Activated CD4-positive, alpha-beta T cell treated with anti-CD3 and anti-CD28 coated beads, Interleukin-2, Interleukin-4, amounts not matched to agents 100 ng/mL and 50 ng/mL, durations not matched to agents 16 hours and 8 hours (primary cell): Measurements from ENCODE around the gene SYCE1.
A peak's percentile ranks its signal among the peaks of the same experiment; 100 is the strongest.
"Not testable (repeated sequence)": the region's sequence is repeated elsewhere in the genome, so short reads cannot be mapped to it uniquely, and the experiment has no call there.

ENCODE experiments used
- DNase-seq: peaks from one replicate; pipeline ENCODE4 v3.0.0-alpha.2; 2020; ENCODE audit warnings: low spot score

Gene SYCE1

GRCh38 chr10:133557381-133557780 is 8.0 kb downstream of the SYCE1 start:
- no peak for DNase-seq

- no peak for DNase-seq
Measured at GRCh38 chr10:133555521-133555920, 9.9 kb downstream of the SYCE1 start.

DNA sequence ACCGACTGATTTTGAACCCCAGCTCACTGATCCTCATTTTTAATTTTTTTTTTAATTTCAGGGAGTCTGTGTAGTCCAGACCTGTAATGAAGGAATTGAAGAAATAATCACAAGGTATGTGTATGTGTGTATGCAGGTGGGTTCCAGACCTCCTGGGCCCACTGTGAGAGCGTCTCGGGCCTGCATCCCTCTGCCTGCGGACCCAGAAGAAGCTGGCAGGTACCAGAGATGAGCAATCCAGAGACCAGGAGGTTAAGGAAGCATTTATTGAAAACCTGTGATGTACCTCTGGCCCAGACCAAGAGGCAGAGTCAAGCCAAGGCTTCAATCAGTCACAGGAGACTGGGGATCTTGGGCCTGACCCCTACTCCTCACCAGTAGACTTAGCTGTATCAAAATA is 10.8 kb downstream of the SYCE1 start:
- DNase-seq = no peak

DNA sequence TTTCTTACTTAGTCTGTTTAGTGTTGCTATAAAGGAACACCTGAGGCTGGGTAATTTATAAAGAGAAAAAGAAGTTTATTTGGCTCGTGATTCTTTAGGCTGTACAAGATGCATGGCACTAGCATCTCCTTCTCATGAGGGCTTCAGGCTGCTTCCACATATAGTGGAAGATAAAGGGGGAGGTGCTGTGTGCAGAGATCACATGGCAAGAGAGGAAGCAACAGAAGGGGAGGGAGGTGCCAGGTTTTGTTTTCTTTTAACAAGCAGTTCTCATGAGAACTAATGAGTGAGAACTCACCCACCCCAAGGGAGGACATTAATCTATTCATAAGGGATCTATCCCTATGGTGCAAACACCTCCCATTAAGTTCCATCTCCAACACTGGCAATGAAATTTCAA is 20.9 kb downstream of the SYCE1 start:
- DNase-seq = no peak

DNA sequence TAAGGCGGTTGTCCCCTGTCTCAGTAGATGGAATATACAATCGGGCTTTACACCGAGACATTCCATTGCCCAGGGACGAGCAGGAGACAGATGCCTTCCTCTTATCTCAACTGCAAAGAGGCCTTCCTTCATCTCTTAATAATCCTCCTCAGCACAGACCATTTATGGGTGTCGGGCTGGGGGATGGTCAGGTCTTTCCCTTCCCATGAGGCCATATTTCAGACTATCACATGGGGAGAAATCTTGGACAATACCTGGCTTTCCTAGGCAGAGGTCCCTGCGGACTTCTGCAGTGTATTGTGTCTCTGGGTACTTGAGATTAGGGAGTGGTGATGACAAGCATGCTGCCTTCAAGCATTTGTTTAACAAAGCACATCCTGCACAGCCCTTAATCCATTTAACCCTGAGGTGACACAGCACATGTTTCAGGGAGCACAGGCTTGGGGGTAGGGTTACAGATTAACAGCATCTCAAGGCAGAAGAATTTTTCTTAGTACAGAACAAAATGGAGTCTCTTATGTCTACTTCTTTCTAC is 23.9 kb downstream of the SYCE1 start:
- DNase-seq = not testable (repeated sequence)

DNA sequence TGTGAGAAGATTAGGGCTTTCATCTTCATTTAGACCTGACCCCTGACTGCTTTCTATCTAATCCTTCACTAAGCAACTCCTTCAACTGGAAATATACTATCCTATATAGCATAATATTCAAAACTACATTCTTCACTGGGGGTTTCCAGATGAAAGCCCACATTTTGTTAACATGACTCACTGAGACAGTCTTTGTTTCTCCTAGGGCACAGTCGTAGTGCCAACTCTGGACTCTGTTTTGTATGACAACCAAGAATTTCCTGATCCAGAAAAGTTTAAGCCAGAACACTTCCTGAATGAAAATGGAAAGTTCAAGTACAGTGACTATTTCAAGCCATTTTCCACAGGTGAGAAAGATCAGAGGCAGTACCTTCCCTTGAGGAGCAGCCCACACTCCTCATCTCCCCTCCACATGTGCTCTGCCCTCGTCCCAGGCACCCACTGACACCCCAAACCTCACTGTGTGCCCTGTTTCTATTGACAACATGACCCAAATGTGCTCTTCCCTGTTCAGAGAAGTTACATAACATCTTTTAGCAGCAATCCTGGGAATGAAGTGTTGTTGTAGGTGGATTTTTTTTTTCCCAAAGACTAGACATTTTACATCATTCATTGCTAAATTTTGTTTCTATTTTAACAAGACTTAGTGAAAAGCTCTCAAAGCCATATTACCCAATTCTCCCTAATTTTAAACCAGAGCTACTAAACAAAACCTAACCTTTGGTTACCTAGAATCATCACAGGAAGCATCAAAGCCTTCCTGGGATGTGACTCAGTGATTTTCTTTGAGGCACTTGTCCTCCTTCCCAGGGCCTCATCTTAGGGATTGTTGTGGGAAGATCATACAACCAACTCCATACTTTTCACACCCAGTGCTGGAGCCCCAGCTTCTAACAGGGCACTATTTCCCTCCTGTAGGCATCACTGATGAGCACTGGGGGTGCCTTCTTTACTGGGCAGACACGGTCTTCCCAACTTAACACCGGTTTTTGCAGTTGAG is 27.5 kb downstream of the SYCE1 start:
- DNase-seq = no peak

GRCh38 chr10:133536198-133536597 is 29.2 kb downstream of the SYCE1 start:
- no peak for DNase-seq

- DNase-seq = no peak
Measured at GRCh38 chr10:133534417-133534816, 31.0 kb downstream of the SYCE1 start.

- DNase-seq = no peak
Measured at GRCh38 chr10:133532871-133533270, 32.5 kb downstream of the SYCE1 start.

DNA sequence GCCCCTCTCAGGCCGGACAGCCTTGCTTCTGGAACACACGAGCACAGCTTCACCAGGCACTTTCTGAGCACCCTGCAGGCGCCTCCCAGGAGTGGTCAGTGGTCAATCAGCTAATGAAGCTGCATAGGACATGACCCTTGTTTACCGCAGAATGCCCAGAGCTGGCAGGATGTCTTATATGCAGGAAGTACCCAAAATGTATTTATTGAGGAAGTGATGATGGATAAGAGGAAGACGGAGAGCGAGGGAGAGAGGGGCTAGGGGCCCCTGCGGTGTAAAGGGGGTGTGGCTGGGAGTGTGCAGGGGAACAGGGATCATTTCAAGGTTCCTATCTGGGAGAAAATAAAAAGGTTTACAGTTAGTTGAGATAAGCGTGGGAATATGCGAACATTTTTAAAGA is 34.9 kb downstream of the SYCE1 start:
- DNase-seq = no peak

- no peak for DNase-seq
Measured at GRCh38 chr10:133529576-133529946, 35.8 kb downstream of the SYCE1 start.

DNA sequence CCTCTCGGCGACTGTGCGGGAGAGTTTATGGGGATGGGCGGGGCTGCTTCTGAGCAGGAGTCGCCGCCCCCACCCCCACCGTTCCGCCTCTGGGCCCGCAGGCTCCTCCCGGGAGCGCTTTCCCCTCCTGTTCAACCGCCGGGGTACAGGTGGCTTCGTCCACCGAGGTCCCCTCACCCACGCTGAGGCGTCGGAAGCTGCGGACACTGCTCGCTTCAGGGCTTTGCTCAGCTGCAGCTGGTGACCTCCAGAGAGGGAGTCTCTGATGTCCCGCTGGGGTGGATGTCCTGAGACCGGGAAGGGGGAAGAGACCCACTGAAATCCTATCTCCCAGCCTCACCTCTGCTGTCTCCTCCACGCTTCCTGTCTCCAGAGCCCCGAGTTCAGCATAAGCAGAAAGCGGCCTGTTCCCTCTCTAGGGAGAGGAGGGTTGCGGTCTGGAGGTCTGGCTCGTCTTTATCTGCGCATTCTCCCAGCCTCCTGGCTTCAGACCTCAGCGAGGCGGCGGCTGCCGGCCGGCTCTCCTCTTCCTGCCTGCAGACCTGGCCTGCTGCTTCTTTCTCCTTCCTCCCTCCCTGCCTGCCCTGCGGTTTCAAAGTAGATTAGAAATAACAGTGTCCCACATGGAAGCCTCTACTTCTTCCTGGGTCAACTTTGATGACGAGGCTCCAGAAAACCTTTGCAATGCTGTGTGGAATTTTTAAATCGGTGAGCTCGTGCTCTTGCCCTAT is 36.4 kb downstream of the SYCE1 start:
- DNase-seq = no peak

- no peak for DNase-seq
Measured at GRCh38 chr10:133528296-133528844, 37.0 kb downstream of the SYCE1 start.

DNA sequence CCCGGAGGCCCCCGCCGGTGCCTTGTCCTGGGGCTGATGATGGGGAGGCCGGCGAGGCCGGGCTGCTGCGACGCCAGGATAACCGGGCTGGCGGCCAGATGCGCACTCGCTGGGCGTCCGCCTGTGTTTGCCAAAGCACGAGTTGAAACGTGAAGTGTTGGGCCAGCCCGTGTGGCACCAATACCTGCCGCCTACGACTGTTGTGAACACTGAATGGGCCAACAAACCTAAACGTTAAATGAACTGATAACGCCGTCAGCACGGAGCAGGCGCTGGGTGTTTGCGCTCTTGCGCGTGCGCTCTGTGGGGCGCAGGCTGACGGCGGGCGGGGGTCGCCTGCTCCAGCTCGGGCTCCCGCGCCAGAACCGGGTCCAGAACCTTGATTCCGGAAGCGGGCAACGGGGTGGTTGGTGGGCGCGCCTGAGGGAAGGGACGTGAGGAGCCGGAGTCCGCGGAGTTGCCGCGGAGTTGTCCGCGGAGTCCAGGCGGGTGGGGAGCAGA is 37.6 kb downstream of the SYCE1 start:
- no peak for DNase-seq

DNA sequence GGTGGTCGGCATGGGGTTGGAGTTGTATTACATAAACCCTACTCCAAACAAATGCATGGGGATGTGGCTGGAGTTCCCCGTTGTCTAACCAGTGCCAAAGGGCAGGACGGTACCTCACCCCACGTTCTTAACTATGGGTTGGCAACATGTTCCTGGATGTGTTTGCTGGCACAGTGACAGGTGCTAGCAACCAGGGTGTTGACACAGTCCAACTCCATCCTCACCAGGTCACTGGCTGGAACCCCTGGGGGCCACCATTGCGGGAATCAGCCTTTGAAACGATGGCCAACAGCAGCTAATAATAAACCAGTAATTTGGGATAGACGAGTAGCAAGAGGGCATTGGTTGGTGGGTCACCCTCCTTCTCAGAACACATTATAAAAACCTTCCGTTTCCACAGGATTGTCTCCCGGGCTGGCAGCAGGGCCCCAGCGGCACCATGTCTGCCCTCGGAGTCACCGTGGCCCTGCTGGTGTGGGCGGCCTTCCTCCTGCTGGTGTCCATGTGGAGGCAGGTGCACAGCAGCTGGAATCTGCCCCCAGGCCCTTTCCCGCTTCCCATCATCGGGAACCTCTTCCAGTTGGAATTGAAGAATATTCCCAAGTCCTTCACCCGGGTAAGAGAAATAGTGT is 38.3 kb downstream of the SYCE1 start, which contains the start of gene CYP2E1:
Gene CYP2E1 (plus strand): TSS at position 407 of the 632 bp plus-strand sequence. CDS start 33 bp downstream, at position 440.
- no peak for DNase-seq

GRCh38 chr10:133525444-133525843 is 39.9 kb downstream of the SYCE1 start:
- DNase-seq = no peak

DNA sequence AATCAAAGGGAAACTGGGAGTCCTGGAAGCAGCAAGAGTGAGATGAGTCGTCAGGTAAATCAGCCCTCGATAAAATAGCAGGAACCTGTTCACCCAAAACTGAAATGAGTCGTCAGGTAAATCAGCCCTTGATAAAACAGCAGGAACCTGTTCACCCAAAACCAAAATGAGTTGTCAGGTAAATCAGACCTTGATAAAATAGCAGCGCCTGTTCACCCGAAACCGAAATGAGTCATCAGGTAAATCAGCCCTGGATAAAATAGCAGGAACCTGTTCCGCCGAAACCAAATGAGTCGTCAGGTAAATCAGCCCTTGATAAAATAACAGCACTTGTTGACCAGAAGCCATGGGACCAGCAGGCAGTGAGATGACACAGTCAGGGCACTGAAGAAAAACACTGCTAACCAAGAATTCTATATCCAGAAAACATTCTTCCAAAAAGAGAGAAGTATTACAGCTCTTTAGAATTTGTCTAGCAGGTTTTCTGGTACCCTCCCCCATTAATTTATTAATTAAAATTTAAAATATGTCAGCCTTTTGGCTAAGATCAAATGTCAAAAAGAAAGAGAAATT is 41.7 kb downstream of the SYCE1 start:
- DNase-seq = no peak

DNA sequence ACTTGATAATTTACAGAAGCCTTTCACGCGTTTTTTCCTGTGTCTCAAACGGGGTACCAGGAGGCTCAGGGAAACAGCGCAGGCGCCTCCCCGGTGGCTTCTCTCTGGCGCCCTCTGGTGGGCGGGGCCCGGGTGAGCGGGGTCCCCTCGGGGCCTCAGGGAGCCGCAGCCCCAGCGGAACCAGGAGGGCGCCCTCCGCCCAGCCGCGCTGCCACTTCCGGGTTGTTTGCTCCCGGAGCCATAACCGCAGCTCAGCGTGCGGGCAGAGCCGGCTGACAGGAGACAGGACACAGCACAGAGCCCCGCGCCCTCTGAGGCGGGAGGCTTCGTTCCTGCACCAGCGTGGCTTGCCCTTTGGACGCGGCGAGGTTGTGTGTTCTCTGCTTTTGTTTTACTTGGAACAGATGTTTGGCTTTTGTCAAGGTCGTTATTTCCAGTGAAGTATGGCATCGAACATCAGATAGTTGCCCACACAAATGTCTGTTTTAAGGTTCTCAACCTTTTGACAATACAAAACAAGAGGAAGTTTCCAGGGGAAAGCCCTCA is 45.1 kb downstream of the SYCE1 start:
- DNase-seq = peak; percentile 93

DNA sequence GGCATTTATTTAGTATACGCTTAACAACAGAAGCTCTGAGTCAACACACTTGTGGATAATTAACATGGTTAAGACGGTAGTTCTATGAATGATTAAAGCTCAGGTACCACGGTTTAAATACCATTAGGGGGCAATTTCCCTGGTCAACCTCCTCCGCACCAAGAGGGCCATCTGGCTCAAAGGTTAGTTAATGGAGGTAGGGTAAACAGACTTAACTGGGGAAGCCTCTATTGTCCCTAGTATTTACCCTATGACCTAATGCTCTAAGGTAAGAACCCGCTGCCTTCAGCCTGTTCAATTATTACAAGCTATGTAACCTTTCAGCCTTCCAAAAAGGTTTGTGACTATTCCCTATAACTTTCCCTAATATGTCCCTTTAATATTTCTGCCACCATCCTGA is 46.9 kb downstream of the SYCE1 start:
- DNase-seq = not testable (repeated sequence)

GRCh38 chr10:133516057-133516456 is 49.3 kb downstream of the SYCE1 start:
- DNase-seq = no peak

DNA sequence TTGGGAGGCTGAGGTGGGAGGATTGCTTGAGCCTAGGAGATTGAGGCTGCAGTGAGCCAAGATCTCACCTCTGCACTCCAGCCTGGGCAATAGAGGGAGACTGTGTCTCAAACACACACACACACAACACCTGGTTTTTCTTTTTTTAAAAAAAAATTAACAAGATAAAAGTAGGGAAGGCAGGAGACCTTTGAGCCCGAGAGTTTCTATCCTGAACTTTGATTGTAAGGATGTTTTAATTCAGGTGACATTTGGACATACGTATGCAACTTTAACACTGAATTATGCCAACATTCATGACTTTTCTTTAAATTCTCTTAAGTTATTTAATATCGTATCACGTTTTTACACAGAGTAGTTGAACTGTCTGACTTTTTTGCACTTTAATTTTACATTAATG is 49.9 kb downstream of the SYCE1 start:
- DNase-seq = no peak
